GM12864 (cell line): ENCODE results near the gene BTBD2.

Source experiments
- DNase-seq: peaks from one replicate; pipeline ENCODE4 v3.0.0-alpha.2; 2011; ENCODE audit warnings: low read depth
- H3K4me3 ChIP-seq: 2 replicates; pipeline ENCODE4 v1.5.1; 2011; ENCODE audit warnings: mild to moderate bottlenecking, low read depth, low read length, control low read depth
- TF ChIP-seq, protein P1 (sequence below): IDR thresholded peaks from 2 replicates; pipeline ENCODE4 v1.5.1; 2011; ENCODE audit warnings: low read depth, mild to moderate bottlenecking, moderate library complexity, low read length, control low read depth, inconsistent platforms; ENCODE audit errors: missing control alignments

BTBD2 gene

DNA sequence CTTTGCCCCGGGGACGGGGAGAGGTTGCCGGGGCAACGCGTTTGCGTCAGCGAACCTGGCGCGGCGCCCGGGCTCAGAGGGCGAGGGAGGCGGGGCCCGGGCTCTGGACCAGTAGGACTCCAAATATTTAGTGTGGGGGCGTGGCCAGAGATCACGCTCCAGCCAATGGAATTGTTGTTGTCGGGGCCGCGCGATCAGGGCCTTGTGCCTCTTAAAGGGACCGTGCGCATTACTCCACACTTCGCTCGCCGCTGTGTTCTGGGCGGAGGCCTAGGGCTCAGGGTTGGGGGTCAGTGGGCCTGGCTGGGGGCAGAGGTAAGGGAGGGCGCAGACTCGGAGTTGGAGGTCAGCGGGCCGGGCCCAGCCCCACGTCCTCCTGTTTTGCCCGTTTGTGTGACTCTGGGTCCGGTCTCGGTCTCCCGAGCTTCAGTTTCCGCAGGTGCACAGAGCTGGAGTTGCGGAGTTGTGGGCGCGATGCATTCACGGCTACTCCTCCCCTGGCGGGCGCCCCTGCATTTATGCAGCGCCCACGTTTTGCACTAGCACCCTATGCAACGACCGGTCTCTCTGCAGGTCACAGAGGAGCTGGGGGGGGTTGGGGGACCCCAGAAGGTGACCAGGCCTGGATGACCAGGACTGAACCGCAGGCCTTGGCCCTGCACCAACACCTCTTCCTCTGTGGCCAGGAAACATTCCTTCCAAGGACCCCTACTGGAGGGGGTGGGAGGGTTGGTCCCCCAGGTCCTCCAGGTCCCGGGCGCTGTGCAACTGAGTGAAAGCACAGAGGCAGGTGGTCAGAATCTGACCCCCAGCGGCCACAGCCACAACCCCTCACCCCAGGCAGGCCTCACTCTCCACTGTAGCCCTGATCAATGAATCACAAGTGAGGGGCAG lies 46.2 kb upstream of the BTBD2 start:
- DNase-seq = peak; percentile 95
- peak overlapping the region; percentile 63 for H3K4me3 ChIP-seq
- TF ChIP-seq, protein P1, sequence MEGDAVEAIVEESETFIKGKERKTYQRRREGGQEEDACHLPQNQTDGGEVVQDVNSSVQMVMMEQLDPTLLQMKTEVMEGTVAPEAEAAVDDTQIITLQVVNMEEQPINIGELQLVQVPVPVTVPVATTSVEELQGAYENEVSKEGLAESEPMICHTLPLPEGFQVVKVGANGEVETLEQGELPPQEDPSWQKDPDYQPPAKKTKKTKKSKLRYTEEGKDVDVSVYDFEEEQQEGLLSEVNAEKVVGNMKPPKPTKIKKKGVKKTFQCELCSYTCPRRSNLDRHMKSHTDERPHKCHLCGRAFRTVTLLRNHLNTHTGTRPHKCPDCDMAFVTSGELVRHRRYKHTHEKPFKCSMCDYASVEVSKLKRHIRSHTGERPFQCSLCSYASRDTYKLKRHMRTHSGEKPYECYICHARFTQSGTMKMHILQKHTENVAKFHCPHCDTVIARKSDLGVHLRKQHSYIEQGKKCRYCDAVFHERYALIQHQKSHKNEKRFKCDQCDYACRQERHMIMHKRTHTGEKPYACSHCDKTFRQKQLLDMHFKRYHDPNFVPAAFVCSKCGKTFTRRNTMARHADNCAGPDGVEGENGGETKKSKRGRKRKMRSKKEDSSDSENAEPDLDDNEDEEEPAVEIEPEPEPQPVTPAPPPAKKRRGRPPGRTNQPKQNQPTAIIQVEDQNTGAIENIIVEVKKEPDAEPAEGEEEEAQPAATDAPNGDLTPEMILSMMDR = no peak

- TF ChIP-seq, protein P1 = no peak
- H3K4me3 ChIP-seq = peak overlapping the region; percentile 63
- no peak for DNase-seq
These were observed 45.5 kb upstream of the BTBD2 start for GRCh38 chr19:2060884-2061494.

GRCh38 chr19:2059422-2060201 lies 44.1 kb upstream of the BTBD2 start:
- TF ChIP-seq, protein P1 = no peak
- no peak for DNase-seq
- peak overlapping the region; percentile 63 for H3K4me3 ChIP-seq

DNA sequence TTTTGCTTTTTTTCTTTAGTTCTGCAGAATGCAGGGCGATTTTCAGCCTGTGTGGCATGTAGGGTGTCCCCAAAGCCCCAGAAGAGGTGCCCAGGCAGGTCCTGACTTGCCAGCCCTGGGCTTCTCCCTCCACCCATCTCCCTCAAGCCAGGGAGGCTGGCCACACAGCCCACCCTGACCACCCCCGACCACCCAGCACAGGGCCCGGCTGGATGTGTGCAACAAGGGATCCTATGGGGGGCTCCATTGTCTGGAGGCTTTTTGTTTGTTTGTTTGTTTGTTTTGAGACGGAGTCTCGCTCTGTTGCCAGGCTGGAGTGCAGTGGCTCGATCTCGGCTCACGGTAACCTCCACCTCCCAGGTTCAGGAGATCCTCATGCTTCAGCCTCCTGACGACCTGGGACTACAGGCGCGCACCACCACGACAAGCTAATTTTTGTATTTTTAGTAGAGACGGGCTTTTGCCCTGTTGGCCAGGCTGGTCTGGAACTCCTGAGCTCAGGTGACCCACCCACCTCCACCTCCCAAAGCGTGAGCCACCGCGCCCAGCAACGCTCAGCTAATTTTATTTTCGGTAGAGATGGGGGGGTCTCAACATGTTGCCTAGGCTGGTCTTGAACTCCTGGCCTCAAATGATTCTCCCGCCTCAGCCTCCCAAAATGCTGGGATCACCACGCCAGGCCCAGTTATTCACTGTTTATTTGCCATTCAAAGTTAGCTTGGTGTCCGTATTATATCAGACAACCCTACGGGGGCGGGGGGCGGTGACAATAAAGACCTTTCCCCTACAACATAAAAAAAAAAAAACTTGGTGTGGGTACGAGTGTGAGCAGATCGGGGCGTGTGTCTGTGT lies 43.3 kb upstream of the BTBD2 start:
- DNase-seq = no peak
- TF ChIP-seq, protein P1 = no peak
- H3K4me3 ChIP-seq = no peak overlapping the region

DNA sequence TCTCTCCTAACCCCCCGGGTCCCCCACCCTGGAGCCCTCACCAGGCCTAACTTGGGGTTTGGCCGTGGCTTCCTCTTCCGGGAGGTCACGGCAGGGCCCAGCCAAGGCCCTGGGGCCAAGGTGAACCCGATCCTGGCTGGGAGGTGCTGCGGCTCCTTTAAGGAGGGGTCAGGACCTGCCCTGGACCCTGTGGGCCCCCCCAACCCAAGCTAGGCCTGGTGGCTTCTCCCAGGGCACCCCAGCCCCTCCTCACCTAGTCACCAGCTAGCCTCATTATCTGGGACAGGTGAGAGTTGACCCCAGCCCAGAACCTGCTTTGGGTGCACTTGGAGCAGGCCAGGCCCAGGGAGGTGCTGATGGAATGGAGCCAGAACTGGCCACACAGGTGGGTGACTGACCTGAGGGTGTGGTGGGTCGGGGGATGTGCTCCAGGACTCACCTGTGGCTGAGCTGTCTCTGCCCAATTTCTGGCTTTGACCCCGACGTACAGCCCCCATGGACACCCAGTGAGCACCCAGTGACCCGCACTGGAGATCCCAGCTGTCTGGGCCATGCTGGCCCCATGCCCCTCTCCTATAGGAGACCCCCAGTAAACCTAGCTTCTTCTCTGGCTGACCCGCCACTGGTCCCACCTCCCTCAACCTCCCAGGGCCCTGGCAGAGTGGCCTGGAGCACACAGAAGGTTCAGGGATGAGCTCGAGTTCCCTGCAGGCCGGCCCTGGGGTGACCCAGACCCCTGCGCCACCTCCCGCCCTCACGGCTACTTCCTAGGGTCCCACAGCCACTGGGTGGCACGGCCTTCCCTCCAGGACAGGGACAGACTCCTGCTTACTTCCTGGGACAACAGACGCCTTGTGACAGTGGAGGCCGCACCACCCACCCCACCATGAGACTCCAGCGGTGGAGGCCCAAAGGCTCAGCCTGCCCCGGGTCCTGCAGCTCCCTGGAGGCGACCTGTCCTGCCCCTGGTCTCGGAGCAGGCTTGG lies 42.3 kb upstream of the BTBD2 start:
- no peak for DNase-seq
- H3K4me3 ChIP-seq = no peak overlapping the region
- TF ChIP-seq, protein P1 = no peak
